ENCODE measurements around the gene PTCD1.
"Not testable (repeated sequence)": the region's sequence is repeated elsewhere in the genome, so short reads cannot be mapped to it uniquely, and the experiment has no call there.

PTCD1 gene

GRCh38 chr7:99449326-99449725, 10.7 kb upstream of the PTCD1 start:
- DNase-seq, result no peak

GRCh38 chr7:99448855-99449254, 10.3 kb upstream of the PTCD1 start:
- no peak for DNase-seq

GRCh38 chr7:99447943-99448342, 9.3 kb upstream of the PTCD1 start:
- DNase-seq, result peak; percentile 40

DNA sequence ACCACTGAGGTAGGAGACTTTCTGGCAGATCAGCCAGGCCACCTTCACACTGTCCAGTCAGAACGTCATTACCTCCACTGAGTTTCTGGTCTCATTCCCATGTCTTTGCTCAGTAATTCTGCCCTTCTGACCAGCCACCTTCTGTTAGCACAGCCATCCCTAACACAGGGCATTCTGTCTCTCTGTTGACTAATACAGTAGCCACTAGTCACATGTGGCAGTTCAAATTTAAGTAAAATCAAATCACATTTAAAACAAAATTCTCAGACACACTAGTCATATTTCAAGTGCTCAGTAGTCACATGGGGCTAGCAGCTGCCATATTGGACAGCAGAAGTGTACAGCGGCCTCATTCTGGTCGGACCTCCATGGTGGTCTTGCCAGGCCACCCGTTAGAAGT, 7.5 kb upstream of the PTCD1 start:
- DNase-seq, result no peak

- DNase-seq, result no peak
These were observed 1.6 kb upstream of the PTCD1 start for GRCh38 chr7:99440195-99440594.

GRCh38 chr7:99437946-99438572, 539 bp downstream of the PTCD1 start:
- no peak for DNase-seq

GRCh38 chr7:99433158-99433557, 5.4 kb downstream of the PTCD1 start:
- DNase-seq, result no peak

- DNase-seq, result not testable (repeated sequence)
These were observed 6.7 kb downstream of the PTCD1 start for GRCh38 chr7:99431756-99432540.

DNA sequence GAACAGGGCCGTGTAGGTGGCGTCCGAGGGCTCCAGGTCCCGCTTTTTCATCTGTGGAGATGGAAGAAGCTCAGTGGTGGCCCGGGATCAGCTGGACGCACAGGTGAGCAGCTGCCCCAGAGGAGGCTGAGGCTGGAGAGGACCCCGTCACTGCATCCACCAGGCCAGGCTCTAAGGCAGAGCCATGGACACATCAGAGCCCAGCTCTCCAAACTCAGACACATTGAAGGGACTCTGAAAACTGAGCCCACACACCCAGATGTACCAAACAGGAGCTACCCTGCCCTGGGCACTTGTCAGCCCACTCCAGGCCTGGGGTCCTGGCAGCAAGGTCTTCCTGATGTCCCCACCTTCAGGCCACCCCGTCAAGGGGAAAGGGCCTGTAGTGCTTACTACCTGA, 8.8 kb downstream of the PTCD1 start:
- no peak for DNase-seq

DNA sequence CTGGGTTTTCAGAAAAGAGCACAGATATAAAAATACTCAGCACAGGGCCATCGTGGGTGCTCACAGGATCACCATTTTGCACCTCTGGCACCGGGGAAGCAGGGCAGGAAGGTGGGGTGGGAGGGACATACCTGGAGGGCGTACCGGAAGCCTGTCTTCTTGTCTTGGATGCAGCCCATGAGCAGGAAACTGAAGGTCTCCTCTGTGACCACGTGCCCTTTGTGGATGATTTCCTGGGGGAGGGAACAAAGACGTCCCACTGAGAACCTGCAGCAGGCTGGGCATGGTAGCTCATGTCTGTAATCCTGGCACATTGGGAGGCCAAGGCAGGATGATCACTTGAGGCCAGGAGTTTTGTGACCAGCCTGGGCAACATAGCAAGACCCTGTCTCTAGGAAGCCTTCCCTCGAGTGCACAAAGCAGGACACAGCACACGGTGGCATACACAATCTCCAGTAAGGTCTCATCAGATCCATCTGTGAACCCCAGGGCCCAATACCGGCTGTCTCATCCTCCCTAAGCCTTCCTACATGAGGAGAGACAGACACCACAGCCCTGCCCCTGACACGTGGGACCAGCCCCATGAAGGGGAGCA, 9.5 kb downstream of the PTCD1 start:
- DNase-seq, result no peak

GRCh38 chr7:99424932-99425730, 13.5 kb downstream of the PTCD1 start:
- DNase-seq, result no peak

DNA sequence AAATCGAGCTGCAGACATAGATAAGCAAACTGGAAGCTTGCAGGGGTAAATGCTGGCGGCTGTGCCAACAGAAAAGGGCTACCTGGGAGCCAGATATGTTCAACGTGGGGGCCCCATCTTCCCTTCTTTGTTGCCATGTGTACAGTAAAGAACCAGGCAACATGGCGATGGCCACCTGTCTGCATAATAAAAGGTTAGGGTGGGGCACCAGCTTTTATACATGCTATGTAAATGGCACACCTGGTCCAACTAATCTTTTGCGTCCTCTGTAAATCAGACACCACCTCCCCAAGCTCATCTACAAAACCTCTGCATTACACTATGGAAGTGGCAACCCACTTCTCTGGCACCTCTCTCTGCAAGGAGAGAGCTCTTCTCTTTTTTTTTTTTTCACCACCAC, 16.0 kb downstream of the PTCD1 start:
- no peak for DNase-seq

- DNase-seq, result no peak
These were observed 16.4 kb downstream of the PTCD1 start for GRCh38 chr7:99422186-99422585.

- peak; percentile 42 for DNase-seq
These were observed 17.6 kb downstream of the PTCD1 start for GRCh38 chr7:99420986-99421385.

DNA sequence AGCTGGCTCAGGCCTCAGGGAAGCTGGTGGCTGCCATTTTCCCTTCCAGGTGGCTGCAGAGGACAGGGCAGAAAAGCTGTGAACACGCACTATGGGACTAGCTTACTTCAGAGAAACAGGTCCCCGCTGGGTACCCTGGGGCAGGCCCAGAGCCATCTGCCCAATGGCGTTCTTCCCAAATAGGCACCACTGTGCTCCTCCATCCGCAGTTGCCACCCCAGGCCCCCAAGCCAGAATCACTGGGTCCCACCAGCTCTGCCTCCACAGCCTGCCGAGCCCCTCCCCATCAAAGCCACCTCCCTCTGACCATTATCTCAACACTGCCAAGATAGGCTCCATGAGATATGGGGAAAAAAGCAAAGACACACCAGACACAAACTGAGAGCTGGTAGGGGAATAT, 18.4 kb downstream of the PTCD1 start:
- no peak for DNase-seq

DNA sequence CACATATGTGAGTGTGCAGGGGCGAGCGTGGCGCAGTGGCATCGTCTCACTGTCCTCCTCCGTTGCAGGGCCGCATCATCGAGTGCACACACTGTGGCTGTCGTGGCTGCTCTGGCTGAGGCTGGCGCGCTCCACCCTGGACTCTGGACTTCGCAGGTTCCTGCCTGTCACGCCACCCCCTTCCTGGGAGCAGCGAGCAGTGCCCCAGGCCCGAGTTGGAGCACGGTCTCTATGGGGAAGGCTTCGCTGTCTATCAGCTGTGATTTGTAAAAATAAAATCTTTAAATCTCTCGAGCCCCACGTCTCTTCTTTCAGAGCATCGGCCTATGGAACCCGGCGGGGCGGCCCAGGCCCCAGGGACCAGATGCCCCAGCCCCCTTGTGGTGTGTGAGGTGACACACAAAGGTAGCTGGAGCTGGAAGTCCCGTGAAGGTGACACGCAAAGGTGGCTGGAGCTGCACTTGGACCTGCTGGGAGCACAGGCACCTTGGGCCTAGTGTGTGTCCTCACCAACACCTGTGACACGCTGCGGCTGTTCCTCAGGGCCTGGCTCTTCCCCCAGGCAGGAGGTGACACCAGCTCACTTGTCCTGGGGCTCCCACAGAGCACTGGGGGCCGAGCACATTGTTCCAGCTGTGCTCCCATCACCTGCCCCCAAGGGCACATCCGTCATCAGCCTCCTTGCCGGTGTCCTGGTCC, 19.1 kb downstream of the PTCD1 start:
- no peak for DNase-seq

GRCh38 chr7:99418260-99418659, 20.3 kb downstream of the PTCD1 start:
- DNase-seq, result no peak

GRCh38 chr7:99415513-99416127, 23.0 kb downstream of the PTCD1 start:
- peak; percentile 69 for DNase-seq

DNA sequence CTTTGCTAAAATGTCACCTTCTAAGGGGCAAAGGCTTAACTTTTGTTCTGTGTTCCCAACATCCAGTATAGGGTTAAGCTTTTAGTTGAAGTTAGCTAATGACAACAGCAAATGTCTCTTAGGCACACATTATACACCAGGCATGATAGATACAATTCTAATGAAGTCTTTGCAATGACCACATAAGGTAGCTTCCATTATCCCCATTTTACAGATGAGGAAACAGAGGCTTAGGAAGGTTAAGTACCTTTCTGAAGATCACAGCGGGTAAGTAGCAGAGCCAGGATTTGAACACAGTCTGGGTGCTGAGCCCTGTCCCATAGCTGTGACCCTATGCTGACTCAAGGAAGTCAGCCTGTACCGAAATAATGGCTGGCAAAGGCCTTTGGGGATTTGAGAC, 28.0 kb downstream of the PTCD1 start:
- no peak for DNase-seq

GRCh38 chr7:99409806-99410205, 28.8 kb downstream of the PTCD1 start:
- no peak for DNase-seq

GRCh38 chr7:99409192-99409572, 29.4 kb downstream of the PTCD1 start:
- peak; percentile 38 for DNase-seq
